ENCODE data around the gene HSF5. TPM values are rescaled to one million over a fixed set of nuclear protein-coding genes. Genes with fewer than 3 reads are reported as not detected.

Gene HSF5
- total RNA-seq, 1 donor from 2014 or later, result not detected

- Histone ChIP-seq H3K36me3 (ENCODE audit: control insufficient read depth, insufficient read depth, low read length) (no peaks in the 10 kb centered on the region), H3K27me3 (ENCODE audit: control insufficient read depth, insufficient read depth, low read length) (peaks cover 3% of the 10 kb centered on the region), H3K4me3 (ENCODE audit: low read depth, low read length) (no peak overlapping the region)
- FAIRE-seq (no peak), DNase-seq (ENCODE audit: low read depth) (no peak)
- no peak for TF ChIP-seq CTCF (IDR thresholded peaks at IDR 0.05; ENCODE audit: insufficient read depth, low read length, severe bottlenecking)
Observed at GRCh38 chr17:58534331-58534730, 46.1 kb upstream of the HSF5 start.

GRCh38 chr17:58533616-58534188 lies 45.5 kb upstream of the HSF5 start:
- DNase-seq (ENCODE audit: low read depth) (no peak), FAIRE-seq (no peak)
- Histone ChIP-seq H3K4me3 (ENCODE audit: low read depth, low read length) (no peak overlapping the region), H3K36me3 (ENCODE audit: control insufficient read depth, insufficient read depth, low read length) (no peaks in the 10 kb centered on the region), H3K27me3 (ENCODE audit: control insufficient read depth, insufficient read depth, low read length) (peaks cover 3% of the 10 kb centered on the region)
- no peak for TF ChIP-seq CTCF (IDR thresholded peaks at IDR 0.05; ENCODE audit: insufficient read depth, low read length, severe bottlenecking)

GRCh38 chr17:58532555-58532951 lies 44.3 kb upstream of the HSF5 start:
- no peak overlapping the region for H3K4me3 ChIP-seq (ENCODE audit: low read depth, low read length)
- H3K27me3 ChIP-seq (ENCODE audit: control insufficient read depth, insufficient read depth, low read length), result peaks cover 3% of the 10 kb centered on the region
- no peak for FAIRE-seq
- no peaks in the 10 kb centered on the region for H3K36me3 ChIP-seq (ENCODE audit: control insufficient read depth, insufficient read depth, low read length)
- no peak for DNase-seq (ENCODE audit: low read depth)
- TF ChIP-seq CTCF (IDR thresholded peaks at IDR 0.05; ENCODE audit: insufficient read depth, low read length, severe bottlenecking), result no peak

GRCh38 chr17:58531661-58532554 lies 43.7 kb upstream of the HSF5 start:
- H3K36me3 ChIP-seq (ENCODE audit: control insufficient read depth, insufficient read depth, low read length), result no peaks in the 10 kb centered on the region
- H3K27me3 ChIP-seq (ENCODE audit: control insufficient read depth, insufficient read depth, low read length), result peaks cover 3% of the 10 kb centered on the region
- FAIRE-seq (no peak), DNase-seq (ENCODE audit: low read depth) (peak; percentile 30)
- H3K4me3 ChIP-seq (ENCODE audit: low read depth, low read length), result peak overlapping the region; percentile 28
- no peak for TF ChIP-seq CTCF (IDR thresholded peaks at IDR 0.05; ENCODE audit: insufficient read depth, low read length, severe bottlenecking)

- Histone ChIP-seq H3K36me3 (ENCODE audit: control insufficient read depth, insufficient read depth, low read length) (no peaks in the 10 kb centered on the region), H3K4me3 (ENCODE audit: low read depth, low read length) (no peak overlapping the region), H3K27me3 (ENCODE audit: control insufficient read depth, insufficient read depth, low read length) (peaks cover 2% of the 10 kb centered on the region)
- FAIRE-seq (no peak), DNase-seq (ENCODE audit: low read depth) (no peak)
- TF ChIP-seq CTCF (IDR thresholded peaks at IDR 0.05; ENCODE audit: insufficient read depth, low read length, severe bottlenecking), result no peak
Observed at GRCh38 chr17:58531122-58531521, 42.9 kb upstream of the HSF5 start.
